Naive thymus-derived CD4-positive, alpha-beta T cell (primary cell): Measurements from ENCODE around the gene ACYP2. TPM values are rescaled to one million over a fixed set of nuclear protein-coding genes. Genes with fewer than 3 reads are reported as not detected.

ENCODE experiments used
- ATAC-seq: fragments of 150-1000 bp; cut with Tn5 transposase; 2 replicates; pipeline ENCODE4 v1.10.0; 2021; ENCODE audit warnings: mild to moderate bottlenecking, moderate library complexity
- CTCF ChIA-PET: fragments of 350-600 bp; sonication (Branson Sonifier 250); formaldehyde crosslinking; loops from one replicate; lab custom pipeline; 2021; ENCODE audit warnings: antibody characterized with exemption; lab: Charles Lee
- POLR2A ChIA-PET: fragments of 350-600 bp; sonication (Branson Sonifier 250); formaldehyde crosslinking; loops from one replicate; lab custom pipeline; 2021; ENCODE audit warnings: antibody characterized with exemption, inconsistent platforms; lab: Charles Lee
- DNase-seq, 9 donors: peaks; one replicate each; pipeline versions ENCODE4 v3.0.0 to v3.0.0-alpha.2; 2020 to 2022; ENCODE audit warnings: mixed read lengths in 1 of 9
- H3K27ac ChIP-seq: one replicate; pipeline ENCODE4 v1.7.0; 2013; ENCODE audit warnings: mild to moderate bottlenecking, low read depth, low read length, moderate library complexity
- H3K27me3 ChIP-seq, 2 donors: one replicate each; pipeline ENCODE4 v1.7.0; 2013; ENCODE audit warnings: low read length in 2 of 2, mild to moderate bottlenecking in 2 of 2, moderate library complexity in 2 of 2; ENCODE audit not compliant: control insufficient read depth in 2 of 2, insufficient read depth in 2 of 2
- H3K36me3 ChIP-seq, 3 experiments: 1 replicate in 2 of 3; 2 replicates in 1 of 3; pipeline ENCODE4 v1.7.0; 2013; ENCODE audit warnings: low read length in 3 of 3, mild to moderate bottlenecking in 3 of 3, moderate library complexity in 1 of 3; ENCODE audit not compliant: insufficient read depth in 3 of 3, control insufficient read depth in 2 of 3
- H3K4me1 ChIP-seq, 2 donors: one replicate each; pipeline ENCODE4 v1.7.0; 2013; ENCODE audit warnings: low read length in 2 of 2, mild to moderate bottlenecking in 2 of 2, moderate library complexity in 1 of 2; ENCODE audit not compliant: control insufficient read depth in 2 of 2, insufficient read depth in 2 of 2
- H3K4me3 ChIP-seq: 2 replicates; pipeline ENCODE4 v1.7.0; 2013; ENCODE audit warnings: mild to moderate bottlenecking, low read length
- H3K9me3 ChIP-seq, 3 experiments: 1 replicate in 2 of 3; 2 replicates in 1 of 3; pipeline ENCODE4 v1.7.0; 2013; ENCODE audit warnings: low read length in 3 of 3; ENCODE audit not compliant: control insufficient read depth in 2 of 3
- H3K27ac Mint-ChIP-seq, 9 donors: one replicate each; pipeline ENCODE4 v1.8.0; 2020 to 2022; ENCODE audit warnings: mixed read lengths in 9 of 9, mild to moderate bottlenecking in 8 of 9, moderate library complexity in 5 of 9, inconsistent platforms in 2 of 9
- H3K27me3 Mint-ChIP-seq, 5 donors: one replicate each; pipeline ENCODE4 v1.8.0; 2021 to 2022; ENCODE audit warnings: mixed read lengths in 5 of 5, mild to moderate bottlenecking in 1 of 5
- H3K36me3 Mint-ChIP-seq, 5 donors: one replicate each; pipeline ENCODE4 v1.8.0; 2020 to 2022; ENCODE audit warnings: mixed read lengths in 5 of 5, mild to moderate bottlenecking in 3 of 5, inconsistent platforms in 1 of 5
- H3K4me1 Mint-ChIP-seq, 7 donors: one replicate each; pipeline ENCODE4 v1.8.0; 2020 to 2022; ENCODE audit warnings: mixed read lengths in 7 of 7, mild to moderate bottlenecking in 3 of 7, inconsistent platforms in 1 of 7
- H3K4me3 Mint-ChIP-seq, 10 donors: one replicate each; pipeline ENCODE4 v1.8.0; 2020 to 2022; ENCODE audit warnings: mild to moderate bottlenecking in 10 of 10, mixed read lengths in 10 of 10, moderate library complexity in 6 of 10, inconsistent platforms in 2 of 10
- H3K9me3 Mint-ChIP-seq, 11 donors: one replicate each; pipeline ENCODE4 v1.8.0; 2020 to 2022; ENCODE audit warnings: mixed read lengths in 11 of 11, mild to moderate bottlenecking in 4 of 11, inconsistent platforms in 1 of 11, moderate library complexity in 1 of 11
- intact Hi-C, 2 donors: fragments of 100-400 bp; cut with micrococcal nuclease; formaldehyde crosslinking; loops; one replicate each; pipeline ENCODE4 v1.15.1; 2023
- polyA plus RNA-seq, 2 donors: library from polyadenylated mRNA; unstranded; fragments of 300-500 nt; fragmentation: Illumina TruSeq; gene quantifications; one replicate each; pipeline ENCODE4 v1.2.3, GENCODE V29; 2021
- total RNA-seq, 6 experiments: library from RNA in 5 of 6; stranded (reverse) in 5 of 6; gene quantifications; 1 replicate in 5 of 6; 2 replicates in 1 of 6; pipeline ENCODE4 v1.2.3 and lab custom pipeline; 2021 to 2026

ACYP2 gene
- total and polyA plus RNA-seq, 7 experiments from 2014 or later = 11.2 to 23.0 (median 15.6) TPM

DNA sequence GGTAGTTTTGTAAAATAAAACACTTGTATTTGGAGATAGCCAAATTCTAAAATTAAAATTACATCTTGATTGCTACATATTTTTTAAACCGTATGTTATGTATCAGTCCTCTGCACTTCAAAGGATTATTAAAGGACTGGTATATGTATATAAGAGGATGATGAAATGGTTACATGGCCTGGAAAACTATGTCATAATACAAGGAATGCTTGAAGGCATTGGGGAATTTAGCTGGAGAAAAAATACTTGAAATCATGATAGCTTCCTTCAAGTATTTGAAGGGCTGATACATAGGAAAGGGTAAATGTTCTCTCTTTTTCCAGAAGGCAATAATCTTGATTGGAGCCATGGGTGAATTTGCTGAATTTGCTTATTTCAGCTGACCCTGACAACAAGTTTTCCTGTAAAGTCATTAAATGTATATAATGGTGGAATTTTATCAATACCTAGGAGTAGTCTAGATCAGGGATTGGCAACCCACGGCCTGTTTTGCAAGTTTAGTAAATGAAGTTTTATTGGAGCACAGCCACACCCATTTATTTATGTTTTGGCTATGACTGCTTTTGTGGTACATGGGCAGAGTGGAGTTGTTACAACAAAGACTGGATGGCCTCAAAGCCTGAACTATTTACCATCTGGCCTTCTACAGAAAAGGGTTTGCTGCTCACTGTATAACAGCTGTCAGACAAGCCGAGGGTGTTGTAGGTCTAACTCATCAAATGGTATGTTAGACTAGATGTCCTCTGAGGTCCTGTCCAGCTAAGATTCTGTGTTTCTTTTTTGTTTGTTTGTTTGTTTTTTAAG is 34.4 kb downstream of the ACYP2 start:
- no peaks in the 10 kb centered on the region for H3K27me3 Mint-ChIP-seq
- H3K36me3 ChIP-seq = peaks cover 0 to 4% (median 0%) of the 10 kb centered on the region in 3 experiments
- H3K36me3 Mint-ChIP-seq = peaks cover 4 to 66% (median 40%) of the 10 kb centered on the region in 5 donors
- H3K4me1 ChIP-seq = no peaks in the 10 kb centered on the region
- ChIA-PET CTCF (no interaction called here), POLR2A (no interaction called here)
- H3K27me3 ChIP-seq = no peaks in the 10 kb centered on the region
- H3K4me3 Mint-ChIP-seq = no peak overlapping the region
- no peaks in the 10 kb centered on the region for H3K4me1 Mint-ChIP-seq
- intact Hi-C loops = no loop called here
- ATAC-seq (no peak), DNase-seq (no peak)
- H3K9me3 Mint-ChIP-seq = peaks cover 0 to 5% (median 0%) of the 10 kb centered on the region in 11 donors
- no peak overlapping the region for H3K27ac Mint-ChIP-seq
- no peaks in the 10 kb centered on the region for H3K9me3 ChIP-seq
- no peak overlapping the region for H3K27ac ChIP-seq
- no peak overlapping the region for H3K4me3 ChIP-seq

DNA sequence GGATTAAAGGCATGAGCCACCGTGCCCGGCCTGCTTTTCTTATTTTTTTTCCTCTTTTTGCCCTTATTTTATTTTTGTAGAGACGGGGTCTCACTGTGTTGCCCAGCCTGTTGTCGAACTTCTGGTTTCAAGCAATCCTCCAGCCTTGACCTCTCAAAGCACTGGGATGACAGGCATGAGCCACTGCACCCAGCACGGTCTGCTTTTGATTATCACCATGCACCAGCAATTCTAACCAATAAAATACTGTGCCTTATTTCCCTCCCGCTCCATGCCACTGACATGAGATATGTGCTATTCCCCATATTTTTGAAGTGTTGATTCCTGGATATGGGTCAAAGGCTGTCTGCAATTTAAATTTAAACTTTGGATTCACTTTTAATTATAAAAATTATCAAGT is 42.9 kb downstream of the ACYP2 start:
- ChIA-PET CTCF (interaction anchor here (0.7 kb wide), 1 partner anchor 223 kb away, joined by 4 read pairs; no protein-coding TSS in a partner anchor), POLR2A (no interaction called here)
- H3K27me3 Mint-ChIP-seq = no peaks in the 10 kb centered on the region
- no peaks in the 10 kb centered on the region for H3K9me3 ChIP-seq
- ATAC-seq (no peak), DNase-seq (no peak)
- H3K4me1 Mint-ChIP-seq = no peaks in the 10 kb centered on the region
- no peaks in the 10 kb centered on the region for H3K4me1 ChIP-seq
- peaks cover 0 to 12% (median 6%) of the 10 kb centered on the region in 11 donors for H3K9me3 Mint-ChIP-seq
- intact Hi-C loops = no loop called here
- no peaks in the 10 kb centered on the region for H3K27me3 ChIP-seq
- no peaks in the 10 kb centered on the region for H3K36me3 ChIP-seq
- no peak overlapping the region for H3K4me3 Mint-ChIP-seq
- no peak overlapping the region for H3K27ac Mint-ChIP-seq
- no peak overlapping the region for H3K27ac ChIP-seq
- H3K36me3 Mint-ChIP-seq = peaks cover 10 to 55% (median 39%) of the 10 kb centered on the region in 5 donors
- H3K4me3 ChIP-seq = no peak overlapping the region

DNA sequence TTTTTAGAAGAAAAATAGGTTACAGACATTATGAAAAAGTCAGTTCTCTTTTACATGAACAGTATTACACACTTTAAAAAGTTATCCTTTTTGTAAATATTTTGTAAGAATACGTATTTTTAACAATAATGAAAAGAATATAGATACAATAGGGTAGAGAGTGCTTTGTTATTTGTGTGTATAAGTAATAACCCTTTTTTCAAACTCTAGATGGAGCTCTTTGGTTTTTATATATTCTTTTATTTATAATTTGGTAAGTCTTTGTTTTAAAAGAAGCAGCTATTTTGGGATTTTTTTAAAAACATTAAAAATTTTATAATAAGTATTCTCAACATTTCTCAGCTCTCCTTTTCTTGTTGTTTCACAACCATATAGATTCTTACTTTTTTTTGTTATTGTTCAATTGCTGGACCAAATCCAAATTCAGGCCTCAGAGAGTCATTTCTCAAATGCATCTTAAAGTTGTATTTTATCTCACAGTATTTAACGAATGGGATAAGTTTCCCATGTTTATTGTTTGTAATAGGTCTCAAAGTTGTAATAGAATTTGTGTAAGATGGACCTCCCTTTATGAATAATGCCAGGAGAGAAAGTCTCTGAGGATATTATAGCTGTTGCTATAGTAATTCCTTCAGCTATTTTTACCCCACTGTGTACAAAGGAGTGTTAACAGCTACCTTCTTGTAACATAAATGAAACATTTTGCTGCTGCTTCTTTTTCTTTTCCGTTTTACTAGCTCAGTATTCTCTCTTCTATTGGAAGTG is 46.4 kb downstream of the ACYP2 start:
- H3K9me3 Mint-ChIP-seq = peaks cover 0 to 2% (median 0%) of the 10 kb centered on the region in 11 donors
- ATAC-seq = no peak
- no peaks in the 10 kb centered on the region for H3K27me3 Mint-ChIP-seq
- intact Hi-C loops = loop anchor here in 1 of 2 donors (2.0 kb wide), 1 partner anchor 543 kb away; no protein-coding TSS in a partner anchor
- CTCF ChIA-PET = interaction anchor here (1.1 kb wide), 1 partner anchor 543 kb away, joined by 3 read pairs; no protein-coding TSS in a partner anchor
- Histone ChIP-seq H3K27ac (no peak overlapping the region), H3K9me3 (no peaks in the 10 kb centered on the region), H3K4me1 (no peaks in the 10 kb centered on the region), H3K27me3 (no peaks in the 10 kb centered on the region), H3K4me3 (no peak overlapping the region), H3K36me3 (no peaks in the 10 kb centered on the region)
- H3K27ac Mint-ChIP-seq = no peak overlapping the region
- H3K36me3 Mint-ChIP-seq = peaks cover 0 to 37% (median 19%) of the 10 kb centered on the region in 5 donors
- H3K4me3 Mint-ChIP-seq = no peak overlapping the region
- POLR2A ChIA-PET = no interaction called here
- no peak for DNase-seq
- no peaks in the 10 kb centered on the region for H3K4me1 Mint-ChIP-seq

DNA sequence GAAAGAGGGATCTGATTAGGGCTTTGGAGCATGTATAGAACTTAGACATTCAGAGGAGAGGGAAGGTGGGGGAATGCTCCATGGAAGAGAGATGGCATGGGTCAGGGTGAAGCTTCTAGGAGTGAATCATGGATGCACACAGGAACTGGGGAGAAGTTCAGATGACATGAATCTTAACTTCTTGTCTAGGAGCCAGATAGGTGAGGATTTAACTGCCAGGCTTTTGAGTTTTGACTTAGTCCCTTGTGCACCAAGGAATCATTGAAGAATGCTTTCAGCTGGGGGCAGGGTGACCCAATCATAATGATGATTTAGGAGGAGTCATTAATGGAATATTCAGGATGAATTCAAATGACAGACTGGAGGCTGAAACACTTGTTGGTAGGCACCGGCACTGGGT is 48.7 kb downstream of the ACYP2 start:
- no peak for ATAC-seq
- H3K4me1 ChIP-seq = no peaks in the 10 kb centered on the region
- H3K36me3 Mint-ChIP-seq = peaks cover 0 to 46% (median 22%) of the 10 kb centered on the region in 5 donors

DNA sequence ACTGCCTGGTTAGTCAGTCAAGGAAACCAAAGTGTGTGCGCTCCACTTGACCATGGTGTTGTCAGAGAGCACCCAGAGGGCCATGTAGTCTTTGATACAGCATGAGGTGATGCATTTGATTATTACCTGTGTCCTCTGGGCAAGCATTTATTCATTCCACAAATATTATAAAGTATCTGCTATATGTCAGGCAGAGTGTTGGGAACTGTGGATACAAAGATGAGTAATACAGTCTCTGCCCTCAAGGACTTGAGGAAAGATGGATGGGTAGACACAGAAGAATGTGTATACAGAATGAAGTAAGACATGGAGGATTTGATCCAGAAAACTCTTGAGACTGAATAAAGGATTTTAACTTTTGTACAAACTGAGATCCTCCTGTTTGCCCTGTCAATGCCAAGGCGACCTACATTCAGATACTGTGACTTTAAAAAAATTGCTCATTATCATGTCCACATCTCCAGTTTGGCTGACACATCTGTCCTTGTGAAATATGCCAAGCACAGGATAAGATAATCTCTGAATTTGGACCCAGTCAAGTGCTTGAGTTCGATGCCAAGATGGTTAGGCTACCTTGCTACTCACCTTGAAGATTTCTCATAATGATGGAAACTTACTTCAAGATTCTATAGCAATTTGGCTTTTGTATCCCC is 50.8 kb downstream of the ACYP2 start:
- CTCF ChIA-PET = no interaction called here
- POLR2A ChIA-PET = no interaction called here
- no peak for DNase-seq
- Mint-ChIP-seq H3K36me3 (peaks cover 0 to 55% (median 32%) of the 10 kb centered on the region in 5 donors), H3K27ac (no peak overlapping the region), H3K9me3 (peaks cover 0 to 2% (median 0%) of the 10 kb centered on the region in 11 donors), H3K4me3 (no peak overlapping the region), H3K4me1 (no peaks in the 10 kb centered on the region), H3K27me3 (no peaks in the 10 kb centered on the region)
- H3K27ac ChIP-seq = no peak overlapping the region
- H3K27me3 ChIP-seq = no peaks in the 10 kb centered on the region
- no peaks in the 10 kb centered on the region for H3K4me1 ChIP-seq
- no peaks in the 10 kb centered on the region for H3K9me3 ChIP-seq
- no peak overlapping the region for H3K4me3 ChIP-seq
- no peak for ATAC-seq
- intact Hi-C loops = no loop called here
- no peaks in the 10 kb centered on the region for H3K36me3 ChIP-seq

More for the DNA sequence above, 48.7 kb downstream of the ACYP2 start:
- H3K4me3 Mint-ChIP-seq = no peak overlapping the region
- ChIA-PET POLR2A (no interaction called here), CTCF (no interaction called here)
- H3K27ac Mint-ChIP-seq = no peak overlapping the region
- H3K4me1 Mint-ChIP-seq = no peaks in the 10 kb centered on the region
- Histone ChIP-seq H3K4me3 (no peak overlapping the region), H3K36me3 (no peaks in the 10 kb centered on the region), H3K27me3 (no peaks in the 10 kb centered on the region), H3K27ac (no peak overlapping the region), H3K9me3 (no peaks in the 10 kb centered on the region)
- peaks cover 0 to 2% (median 0%) of the 10 kb centered on the region in 11 donors for H3K9me3 Mint-ChIP-seq
- no peaks in the 10 kb centered on the region for H3K27me3 Mint-ChIP-seq
- DNase-seq = no peak
- intact Hi-C loops = no loop called here

DNA sequence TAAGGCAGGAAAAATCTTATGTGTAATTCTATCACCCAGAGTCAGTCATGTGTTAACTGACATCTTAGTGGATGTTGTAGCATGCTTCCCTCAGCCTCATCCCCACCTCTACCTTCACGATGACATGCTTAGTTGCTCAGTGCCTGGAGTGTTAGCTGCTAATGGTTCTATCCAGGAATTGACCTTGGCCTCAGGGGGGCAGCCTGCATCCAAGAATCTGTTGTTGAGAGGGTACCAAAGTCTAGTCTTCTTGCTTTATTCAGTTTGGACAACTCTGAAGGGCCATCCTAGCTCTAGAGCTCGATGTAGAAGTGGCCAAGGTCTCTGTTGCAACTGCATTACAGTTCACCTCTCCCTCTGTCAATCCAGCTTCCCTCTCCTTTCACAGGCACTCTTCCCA is 61.2 kb downstream of the ACYP2 start:
- peaks cover 0 to 50% (median 24%) of the 10 kb centered on the region in 5 donors for H3K36me3 Mint-ChIP-seq
- POLR2A ChIA-PET = no interaction called here
- DNase-seq = no peak
- peaks cover 0 to 4% (median 0%) of the 10 kb centered on the region in 3 experiments for H3K36me3 ChIP-seq
- H3K27me3 Mint-ChIP-seq = no peaks in the 10 kb centered on the region
- CTCF ChIA-PET = no interaction called here
- intact Hi-C loops = no loop called here
- H3K4me3 Mint-ChIP-seq = no peak overlapping the region
- H3K27ac Mint-ChIP-seq = no peak overlapping the region
- peaks cover 0 to 3% (median 0%) of the 10 kb centered on the region in 11 donors for H3K9me3 Mint-ChIP-seq
- peaks cover 0 to 5% (median 0%) of the 10 kb centered on the region in 7 donors for H3K4me1 Mint-ChIP-seq
- H3K4me1 ChIP-seq = no peaks in the 10 kb centered on the region
- H3K4me3 ChIP-seq = no peak overlapping the region
- ATAC-seq = no peak
- no peaks in the 10 kb centered on the region for H3K9me3 ChIP-seq
- no peaks in the 10 kb centered on the region for H3K27me3 ChIP-seq
- H3K27ac ChIP-seq = no peak overlapping the region
